B cell (primary cell): ENCODE data around the gene ANO9. TPM values are rescaled to one million over a fixed set of nuclear protein-coding genes. Genes with fewer than 3 reads are reported as not detected.

Experiments used
- ATAC-seq: fragments of 200-7000 bp; cut with Tn5 transposase; one replicate; pipeline ENCODE4 v1.10.0; 2021; ENCODE audit warnings: low read depth, mild to moderate bottlenecking, moderate number of reproducible peaks, moderate library complexity
- CTCF ChIA-PET: fragments of 350-600 bp; sonication (Branson Sonifier 250); formaldehyde crosslinking; loops from one replicate; lab custom pipeline; 2021; ENCODE audit warnings: antibody characterized with exemption, inconsistent platforms; lab: Charles Lee
- POLR2A ChIA-PET: fragments of 350-600 bp; sonication (Branson Sonifier 250); formaldehyde crosslinking; loops from one replicate; lab custom pipeline; 2021; ENCODE audit warnings: antibody characterized with exemption; lab: Charles Lee
- DNase-seq: peaks from one replicate; pipeline ENCODE4 v3.0.0; 2013
- H2AFZ ChIP-seq: 2 replicates; pipeline ENCODE4 v1.6.1; 2012; ENCODE audit warnings: mild to moderate bottlenecking, low read depth, low read length; ENCODE audit not compliant: insufficient read depth, poor library complexity, severe bottlenecking
- H3K27ac ChIP-seq, 2 donors: 1 replicate in 1 of 2; 2 replicates in 1 of 2; pipeline ENCODE4 v1.5.1; 2012 to 2013; ENCODE audit warnings: low read length in 2 of 2, mild to moderate bottlenecking in 2 of 2, moderate library complexity in 1 of 2
- H3K27me3 ChIP-seq, 4 experiments: fragments of 200-600 bp in 1 of 4; sonication (generic) in 1 of 4; replicated peaks in 1 of 4; 1 replicate in 2 of 4; 2 replicates in 2 of 4; pipeline versions ENCODE4 v1.6.1 to v1.7.0; 2013 to 2016; ENCODE audit warnings: low read length in 3 of 4, mild to moderate bottlenecking in 2 of 4, mixed read lengths in 1 of 4, moderate library complexity in 1 of 4; ENCODE audit not compliant: insufficient read depth in 4 of 4, control insufficient read depth in 3 of 4; ENCODE audit errors: control extremely low read depth in 1 of 4
- H3K36me3 ChIP-seq, 2 experiments: replicated peaks in 1 of 2; 1 replicate in 1 of 2; 2 replicates in 1 of 2; pipeline versions ENCODE4 v1.6.1 to v1.7.1; 2013; ENCODE audit warnings: low read length in 1 of 2; ENCODE audit not compliant: insufficient read depth in 2 of 2, control insufficient read depth in 1 of 2; ENCODE audit errors: control extremely low read depth in 1 of 2, extremely low read depth in 1 of 2
- H3K4me1 ChIP-seq, 2 donors: fragments of 200-600 bp in 1 of 2; sonication (generic) in 1 of 2; 1 replicate in 1 of 2; 2 replicates in 1 of 2; pipeline versions ENCODE4 v1.5.1 to v1.6.1; 2013 to 2017; ENCODE audit warnings: low read length in 2 of 2; ENCODE audit not compliant: control insufficient read depth in 2 of 2, insufficient read depth in 2 of 2
- H3K4me2 ChIP-seq: replicated peaks from 2 replicates; pipeline ENCODE3; 2012; ENCODE audit warnings: mild to moderate bottlenecking, low read depth, low read length; ENCODE audit not compliant: poor library complexity, severe bottlenecking
- H3K4me3 ChIP-seq, 5 experiments: fragments of 200-600 bp in 1 of 5; sonication (generic) in 1 of 5; 1 replicate in 3 of 5; 2 replicates in 2 of 5; pipeline versions ENCODE4 v1.5.1 to v1.7.0; 2011 to 2016; ENCODE audit warnings: low read length in 4 of 5, mild to moderate bottlenecking in 4 of 5, low read depth in 2 of 5, control low read depth in 1 of 5, moderate library complexity in 1 of 5; ENCODE audit not compliant: insufficient read depth in 1 of 5; ENCODE audit errors: control extremely low read depth in 1 of 5, extremely low read depth in 1 of 5
- H3K79me2 ChIP-seq: fragments of 200-600 bp; sonication (generic); one replicate; pipeline ENCODE4 v1.6.0; 2016; ENCODE audit warnings: low read length; ENCODE audit not compliant: control insufficient read depth, insufficient read depth
- H3K9ac ChIP-seq: fragments of 200-600 bp; sonication (generic); 2 replicates; pipeline ENCODE4 v1.6.1; 2017; ENCODE audit warnings: mild to moderate bottlenecking, low read length, moderate library complexity
- H3K9me3 ChIP-seq, 3 donors: one replicate each; pipeline versions ENCODE4 v1.6.1 to v1.7.1; 2013; ENCODE audit warnings: low read length in 2 of 3; ENCODE audit not compliant: control insufficient read depth in 2 of 3, insufficient read depth in 1 of 3; ENCODE audit errors: control extremely low read depth in 1 of 3
- H4K20me1 ChIP-seq: 2 replicates; pipeline ENCODE4 v1.6.0; 2012; ENCODE audit warnings: mild to moderate bottlenecking, low read length; ENCODE audit not compliant: insufficient read depth, control insufficient read depth, poor library complexity, severe bottlenecking
- H3K27ac Mint-ChIP-seq: one replicate; pipeline ENCODE4 v1.8.0; 2021; ENCODE audit warnings: mixed read lengths
- H3K27me3 Mint-ChIP-seq: one replicate; pipeline ENCODE4 v1.8.0; 2021; ENCODE audit warnings: mixed read lengths
- H3K4me1 Mint-ChIP-seq: one replicate; pipeline ENCODE4 v1.8.0; 2021; ENCODE audit warnings: mixed read lengths
- H3K4me3 Mint-ChIP-seq: one replicate; pipeline ENCODE4 v1.8.0; 2021; ENCODE audit warnings: mixed read lengths
- H3K9me3 Mint-ChIP-seq: one replicate; pipeline ENCODE4 v1.8.0; 2022; ENCODE audit warnings: mixed read lengths; ENCODE audit not compliant: insufficient read depth
- EZH2 ChIP-seq: IDR thresholded peaks from 2 replicates; pipeline ENCODE4 v1.6.1; 2012; ENCODE audit warnings: borderline replicate concordance, low read depth, mild to moderate bottlenecking, moderate library complexity, low read length; ENCODE audit not compliant: insufficient read depth, poor library complexity, severe bottlenecking
- WGBS: methylation state at CpG from one replicate; pipeline ENCODE4 v1.1.5; 2013; ENCODE audit warnings: missing lambda C conversion rate; ENCODE audit not compliant: insufficient coverage; 5-methylcytosine and 5-hydroxymethylcytosine counted together
- intact Hi-C: fragments of 100-400 bp; cut with micrococcal nuclease; formaldehyde crosslinking; loops from one replicate; pipeline ENCODE4 v1.10.0; 2022
- polyA plus RNA-seq: library from polyadenylated mRNA; depleted of rRNA; stranded (reverse); fragments of >200 nt; gene quantifications from 2 replicates; pipeline ENCODE4 v1.2.3, GENCODE V29; 2012
- total RNA-seq, 2 donors: library from RNA; stranded (reverse); fragments of 120-200 nt in 1 of 2; gene quantifications; 1 replicate in 1 of 2; 2 replicates in 1 of 2; pipeline versions ENCODE4 v1.2.3 to v1.2.4, GENCODE V29; 2013 to 2022
- TF ChIP-seq, protein P1 (sequence below): fragments of 200-600 bp; IDR thresholded peaks from one replicate; pipeline ENCODE4 v1.8.0; 2022; ENCODE audit warnings: antibody characterized with exemption, mild to moderate bottlenecking

ANO9 gene
- total and polyA plus RNA-seq, 2 donors (not counting 1 experiment from before 2014, with no cell fraction given), result 62.0 to 107 TPM

DNA sequence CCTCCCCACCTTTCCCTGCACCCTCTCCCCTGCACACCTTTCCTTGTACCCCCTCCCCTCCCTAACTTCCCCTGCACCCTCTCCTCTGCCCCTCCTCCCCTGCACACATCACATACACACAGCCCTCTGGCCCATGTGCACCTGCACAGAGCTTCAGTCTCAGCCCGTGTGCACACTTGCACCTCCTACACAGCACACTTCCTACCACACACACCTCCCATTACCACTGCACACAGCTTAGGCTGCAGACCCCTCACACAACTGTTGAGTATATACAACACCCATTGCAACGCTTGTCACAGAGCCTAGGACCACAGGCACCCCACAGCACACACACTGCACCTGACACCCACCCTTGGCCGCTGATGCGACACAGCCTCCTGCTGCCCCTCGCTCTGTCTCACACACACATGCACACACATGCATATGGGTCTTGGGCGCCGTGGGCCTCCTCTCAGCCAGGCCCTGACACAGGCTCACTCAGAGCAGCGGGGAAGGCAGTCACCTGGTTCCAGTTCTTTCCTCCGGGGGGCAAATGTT is 27.4 kb downstream of the ANO9 start:
- Mint-ChIP-seq H3K27me3 (no peaks in the 10 kb centered on the region), H3K27ac (peak overlapping the region; percentile 82), H3K4me3 (peak overlapping the region; percentile 89), H3K9me3 (no peaks in the 10 kb centered on the region), H3K4me1 (peaks cover 24% of the 10 kb centered on the region)
- Histone ChIP-seq H3K9ac (peak overlapping the region; percentile 77), H3K27me3 (no peaks in the 10 kb centered on the region), H3K27ac (no peak overlapping the region), H3K4me2 (peak overlapping the region; percentile 99), H2AFZ (peak overlapping the region; percentile 80), H3K9me3 (no peaks in the 10 kb centered on the region), H4K20me1 (peaks cover 5% of the 10 kb centered on the region), H3K4me1 (peaks cover 24 to 37% of the 10 kb centered on the region in 2 donors), H3K79me2 (peaks cover 13% of the 10 kb centered on the region), H3K4me3 (peak overlapping the region; percentile 27 to 75 (median 50)), H3K36me3 (no peaks in the 10 kb centered on the region)
- intact Hi-C loops, result loop anchor here (2.0 kb wide), 1 partner anchor 34 kb away; no protein-coding TSS in a partner anchor
- POLR2A ChIA-PET, result interaction anchor here (0.6 to 1.2 kb wide), 8 partner anchors 8 to 312 kb away, joined by 3 to 15 read pairs (median 4); partner anchors contain the start of gene PTDSS2
- CTCF ChIA-PET, result interaction anchor here (0.7 to 2.2 kb wide), 2 partner anchors 8 to 34 kb away, joined by 3 to 8 read pairs; no protein-coding TSS in a partner anchor
- ATAC-seq, result peak; percentile 15
- TF ChIP-seq, protein P1, sequence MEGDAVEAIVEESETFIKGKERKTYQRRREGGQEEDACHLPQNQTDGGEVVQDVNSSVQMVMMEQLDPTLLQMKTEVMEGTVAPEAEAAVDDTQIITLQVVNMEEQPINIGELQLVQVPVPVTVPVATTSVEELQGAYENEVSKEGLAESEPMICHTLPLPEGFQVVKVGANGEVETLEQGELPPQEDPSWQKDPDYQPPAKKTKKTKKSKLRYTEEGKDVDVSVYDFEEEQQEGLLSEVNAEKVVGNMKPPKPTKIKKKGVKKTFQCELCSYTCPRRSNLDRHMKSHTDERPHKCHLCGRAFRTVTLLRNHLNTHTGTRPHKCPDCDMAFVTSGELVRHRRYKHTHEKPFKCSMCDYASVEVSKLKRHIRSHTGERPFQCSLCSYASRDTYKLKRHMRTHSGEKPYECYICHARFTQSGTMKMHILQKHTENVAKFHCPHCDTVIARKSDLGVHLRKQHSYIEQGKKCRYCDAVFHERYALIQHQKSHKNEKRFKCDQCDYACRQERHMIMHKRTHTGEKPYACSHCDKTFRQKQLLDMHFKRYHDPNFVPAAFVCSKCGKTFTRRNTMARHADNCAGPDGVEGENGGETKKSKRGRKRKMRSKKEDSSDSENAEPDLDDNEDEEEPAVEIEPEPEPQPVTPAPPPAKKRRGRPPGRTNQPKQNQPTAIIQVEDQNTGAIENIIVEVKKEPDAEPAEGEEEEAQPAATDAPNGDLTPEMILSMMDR, result no peak
- no peak for TF ChIP-seq EZH2
- WGBS, result 3% methylated on average over 9 of the region's 9 CpGs
- no peak for DNase-seq
